Activated T-cell treated with anti-CD3 and anti-CD28 coated beads, Interleukin-2, amount 50 U/mL, for 48 hours (primary cell): Measurements from ENCODE around the gene C17orf58.

Experiments
- DNase-seq, 2 experiments: peaks; one replicate each; pipeline ENCODE4 v3.0.0-alpha.2; 2020

Gene C17orf58

GRCh38 chr17:67950945-67951344 is 45.3 kb downstream of the C17orf58 start:
- DNase-seq = no peak

DNA sequence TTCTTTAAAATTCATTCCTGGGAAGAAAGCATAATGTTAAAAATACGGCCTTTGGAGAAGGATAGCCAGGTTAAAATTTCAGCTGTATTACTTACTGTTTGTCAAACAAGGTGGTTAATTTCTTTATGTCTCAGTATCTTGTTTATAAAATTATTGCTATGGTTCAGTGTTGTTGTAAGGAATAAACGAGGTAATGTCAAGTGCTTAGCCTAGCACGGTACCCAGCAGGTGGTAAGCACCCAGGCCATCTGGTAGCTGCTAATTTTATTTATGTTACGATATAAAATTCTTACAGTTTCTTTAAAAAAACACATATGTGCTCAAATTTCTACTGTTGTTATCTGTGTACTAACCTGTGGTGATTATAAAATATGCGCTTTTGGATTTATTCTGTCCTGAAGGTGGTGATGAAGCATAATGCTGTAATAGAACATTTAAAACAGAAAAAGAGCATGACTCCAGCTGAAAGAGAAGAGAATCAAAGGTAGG is 48.9 kb downstream of the C17orf58 start:
- no peak for DNase-seq

DNA sequence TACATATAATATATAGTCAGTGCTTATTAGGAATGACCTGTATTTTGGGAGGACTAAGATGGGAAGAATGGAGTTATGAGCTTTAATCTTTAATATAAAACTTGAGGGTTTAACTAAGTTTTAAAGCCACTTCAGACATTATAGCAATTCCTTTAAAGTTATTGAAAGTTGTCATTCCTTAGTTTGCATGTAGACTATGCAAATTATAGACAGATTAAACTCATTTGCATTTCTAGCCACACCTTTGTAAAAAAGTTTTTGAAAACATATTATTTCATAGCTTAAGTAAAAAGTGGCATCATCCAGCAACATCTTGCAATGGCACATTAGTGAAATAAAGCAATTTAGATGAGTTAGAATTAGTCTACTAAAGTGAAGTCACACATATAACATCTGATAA is 49.8 kb downstream of the C17orf58 start:
- no peak for DNase-seq

- DNase-seq = no peak
Observed at GRCh38 chr17:67944035-67944434, 52.2 kb downstream of the C17orf58 start.

DNA sequence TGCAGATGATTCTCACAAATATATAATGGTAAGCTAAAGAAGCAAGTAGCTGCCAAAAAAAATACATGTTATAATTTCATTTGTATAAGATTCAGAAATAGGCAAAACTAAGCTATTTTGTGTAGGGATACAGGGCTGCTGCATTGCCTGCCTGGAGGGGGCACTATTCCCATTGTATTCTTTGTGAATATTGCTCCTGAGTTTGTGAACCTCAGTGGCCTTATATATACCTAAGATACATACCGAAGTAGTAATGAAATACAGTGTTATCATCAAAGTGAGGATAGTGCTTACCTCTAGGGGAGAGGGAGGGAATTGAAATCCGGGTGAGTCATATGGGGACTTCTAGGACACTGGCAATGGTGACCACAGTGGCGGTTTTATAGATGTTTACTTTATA is 53.5 kb downstream of the C17orf58 start:
- no peak for DNase-seq
